AG20443 (cell line): Measurements from ENCODE around the gene TNFRSF9.

Source experiments
- DNase-seq: peaks from one replicate; pipeline ENCODE4 v3.0.0; 2012; ENCODE audit warnings: low spot score, mixed read lengths

Gene TNFRSF9

GRCh38 chr1:7873801-7874795 is 66.5 kb downstream of the TNFRSF9 start:
- no peak for DNase-seq

DNA sequence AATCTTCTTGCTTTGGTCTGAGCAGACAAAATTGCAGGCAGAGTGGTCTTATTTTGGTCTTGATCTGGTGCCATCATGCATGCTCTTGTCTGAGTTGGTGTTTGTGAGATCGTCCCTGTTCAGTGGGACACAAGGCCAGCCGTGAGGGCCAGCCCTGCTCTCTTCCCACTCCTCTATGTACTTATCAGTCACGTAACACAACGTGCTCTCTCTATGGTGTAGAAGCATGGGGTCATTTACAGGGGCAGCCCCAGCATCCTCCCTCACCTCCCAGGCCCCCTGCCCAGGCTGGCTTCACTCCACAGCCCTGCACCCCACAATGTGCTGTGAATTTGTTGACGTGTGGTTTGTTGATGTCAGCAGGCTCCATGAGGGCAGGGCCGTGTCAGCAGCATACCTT is 69.5 kb downstream of the TNFRSF9 start:
- no peak for DNase-seq

GRCh38 chr1:7869136-7869920 is 71.3 kb downstream of the TNFRSF9 start:
- no peak for DNase-seq

- no peak for DNase-seq
Measured at GRCh38 chr1:7868070-7868780, 72.4 kb downstream of the TNFRSF9 start.

- DNase-seq: no peak
Measured at GRCh38 chr1:7865978-7866377, 74.7 kb downstream of the TNFRSF9 start.
